OCI-LY7 (cell line): ENCODE data around the gene KDM8.
"Not testable (repeated sequence)": the region's sequence is repeated elsewhere in the genome, so short reads cannot be mapped to it uniquely, and the experiment has no call there.

ENCODE experiments used
- EZH2phosphoT487 ChIP-seq: fragments of 200-600 bp; sonication (generic); IDR thresholded peaks from 2 replicates; pipeline ENCODE4 v1.6.1; 2018; ENCODE audit warnings: low read depth, borderline replicate concordance, mild to moderate bottlenecking, mixed run types, antibody characterized with exemption, low read length, moderate library complexity, mixed read lengths
- TF ChIP-seq, protein P1 (sequence below): fragments of 200-600 bp; sonication (generic); conservative IDR thresholded peaks from 2 replicates; pipeline ENCODE4 v1.5.1; 2014; ENCODE audit warnings: mild to moderate bottlenecking, antibody characterized with exemption, low read length, moderate library complexity, mixed read lengths

DNA sequence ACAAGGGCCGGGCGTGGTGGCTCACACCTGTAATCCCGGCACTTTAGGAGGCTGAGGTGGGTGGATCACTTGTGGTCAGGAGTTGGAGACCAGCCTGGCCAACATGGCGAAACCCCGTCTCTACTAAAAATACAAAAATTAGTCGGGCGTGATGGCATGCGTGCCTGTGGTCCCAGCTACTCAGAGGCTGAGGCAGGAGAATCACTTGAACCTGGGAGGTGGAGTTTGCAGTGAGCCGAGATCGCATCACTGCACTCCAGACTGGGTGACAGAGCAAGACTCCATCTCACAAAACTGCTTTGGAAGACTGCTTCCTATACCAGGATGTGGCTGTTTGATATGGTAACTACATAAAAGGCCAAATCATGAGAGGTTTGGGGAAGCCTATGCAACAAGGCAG, 3.8 kb downstream of the KDM8 start:
- not testable (repeated sequence) for TF ChIP-seq EZH2phosphoT487
- TF ChIP-seq, protein P1, sequence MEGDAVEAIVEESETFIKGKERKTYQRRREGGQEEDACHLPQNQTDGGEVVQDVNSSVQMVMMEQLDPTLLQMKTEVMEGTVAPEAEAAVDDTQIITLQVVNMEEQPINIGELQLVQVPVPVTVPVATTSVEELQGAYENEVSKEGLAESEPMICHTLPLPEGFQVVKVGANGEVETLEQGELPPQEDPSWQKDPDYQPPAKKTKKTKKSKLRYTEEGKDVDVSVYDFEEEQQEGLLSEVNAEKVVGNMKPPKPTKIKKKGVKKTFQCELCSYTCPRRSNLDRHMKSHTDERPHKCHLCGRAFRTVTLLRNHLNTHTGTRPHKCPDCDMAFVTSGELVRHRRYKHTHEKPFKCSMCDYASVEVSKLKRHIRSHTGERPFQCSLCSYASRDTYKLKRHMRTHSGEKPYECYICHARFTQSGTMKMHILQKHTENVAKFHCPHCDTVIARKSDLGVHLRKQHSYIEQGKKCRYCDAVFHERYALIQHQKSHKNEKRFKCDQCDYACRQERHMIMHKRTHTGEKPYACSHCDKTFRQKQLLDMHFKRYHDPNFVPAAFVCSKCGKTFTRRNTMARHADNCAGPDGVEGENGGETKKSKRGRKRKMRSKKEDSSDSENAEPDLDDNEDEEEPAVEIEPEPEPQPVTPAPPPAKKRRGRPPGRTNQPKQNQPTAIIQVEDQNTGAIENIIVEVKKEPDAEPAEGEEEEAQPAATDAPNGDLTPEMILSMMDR, result not testable (repeated sequence)
